Activated CD4-positive, alpha-beta memory T cell treated with anti-CD3 and anti-CD28 coated beads, Interleukin-2, amount 10 ng/mL, durations not matched to agents 7 days and 5 days (primary cell): Measurements from ENCODE around the gene SLC8B1. TPM values are rescaled to one million over a fixed set of nuclear protein-coding genes. Genes with fewer than 3 reads are reported as not detected.

Experiments used
- CTCF ChIA-PET: fragments of 350-600 bp; sonication (Branson Sonifier 250); formaldehyde crosslinking; loops from one replicate; lab custom pipeline; 2021; ENCODE audit warnings: antibody characterized with exemption, inconsistent platforms; lab: Charles Lee
- POLR2A ChIA-PET: fragments of 350-600 bp; sonication (Branson Sonifier 250); formaldehyde crosslinking; loops from one replicate; lab custom pipeline; 2021; ENCODE audit warnings: antibody characterized with exemption; lab: Charles Lee
- DNase-seq: peaks from one replicate; pipeline ENCODE4 v3.0.0-alpha.2; 2020
- H3K27ac Mint-ChIP-seq: one replicate; pipeline ENCODE4 v1.8.0; 2021; ENCODE audit warnings: mild to moderate bottlenecking, mixed read lengths
- H3K27me3 Mint-ChIP-seq: one replicate; pipeline ENCODE4 v1.8.0; 2021; ENCODE audit warnings: mixed read lengths
- H3K36me3 Mint-ChIP-seq: one replicate; pipeline ENCODE4 v1.8.0; 2021; ENCODE audit warnings: low read depth, mixed read lengths
- H3K4me1 Mint-ChIP-seq: one replicate; pipeline ENCODE4 v1.8.0; 2021; ENCODE audit warnings: mixed read lengths
- H3K4me3 Mint-ChIP-seq: one replicate; pipeline ENCODE4 v1.8.0; 2021; ENCODE audit warnings: mild to moderate bottlenecking, mixed read lengths
- H3K9me3 Mint-ChIP-seq: one replicate; pipeline ENCODE4 v1.8.0; 2021; ENCODE audit warnings: mixed read lengths
- total RNA-seq, 2 experiments: library from RNA; stranded (reverse); gene quantifications; one replicate each; pipeline ENCODE4 v1.2.3, GENCODE V29; 2021

The SLC8B1 gene
- total RNA-seq, 2 experiments from 2014 or later, result 20.2 to 20.8 TPM

DNA sequence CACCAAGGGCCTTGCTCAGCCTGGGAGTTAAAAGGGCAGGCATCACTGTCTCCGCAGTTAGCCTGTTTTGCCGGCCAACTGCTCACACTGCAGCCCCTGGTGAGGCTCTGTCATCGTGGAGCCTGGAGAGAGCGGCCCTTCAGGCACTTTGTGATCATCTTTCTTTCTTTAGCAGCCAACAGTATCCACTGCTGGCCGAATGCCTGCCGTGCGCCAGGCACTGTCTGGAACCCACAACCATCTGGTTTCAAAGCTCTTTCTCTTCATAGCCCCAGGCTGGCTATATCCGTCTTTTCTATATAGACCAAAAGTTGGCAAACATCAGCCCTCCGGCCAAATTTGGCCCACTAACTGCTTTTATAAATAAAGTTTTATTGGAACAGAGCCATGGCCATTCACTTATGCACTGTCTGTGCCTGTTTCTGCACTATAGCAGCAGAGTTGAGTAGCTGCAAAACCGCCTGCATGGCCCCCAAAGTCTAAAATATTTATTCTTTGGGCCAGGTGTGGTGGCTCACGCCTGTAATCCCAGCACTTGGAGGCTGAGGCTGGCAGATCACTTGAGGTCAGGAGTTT lies 29.5 kb downstream of the SLC8B1 start:
- Mint-ChIP-seq H3K27me3 (no peaks in the 10 kb centered on the region), H3K9me3 (no peaks in the 10 kb centered on the region), H3K4me1 (peaks cover 6% of the 10 kb centered on the region), H3K4me3 (no peak overlapping the region), H3K27ac (no peak overlapping the region), H3K36me3 (peaks cover 18% of the 10 kb centered on the region)
- CTCF ChIA-PET, result no interaction called here
- DNase-seq, result no peak
- POLR2A ChIA-PET, result no interaction called here

- Mint-ChIP-seq H3K36me3 (peaks cover 17% of the 10 kb centered on the region), H3K4me3 (no peak overlapping the region), H3K27ac (no peak overlapping the region), H3K4me1 (peaks cover 7% of the 10 kb centered on the region), H3K9me3 (no peaks in the 10 kb centered on the region), H3K27me3 (no peaks in the 10 kb centered on the region)
- DNase-seq, result no peak
- ChIA-PET CTCF (no interaction called here), POLR2A (no interaction called here)
Observed at GRCh38 chr12:113302886-113303640, 31.8 kb downstream of the SLC8B1 start.

DNA sequence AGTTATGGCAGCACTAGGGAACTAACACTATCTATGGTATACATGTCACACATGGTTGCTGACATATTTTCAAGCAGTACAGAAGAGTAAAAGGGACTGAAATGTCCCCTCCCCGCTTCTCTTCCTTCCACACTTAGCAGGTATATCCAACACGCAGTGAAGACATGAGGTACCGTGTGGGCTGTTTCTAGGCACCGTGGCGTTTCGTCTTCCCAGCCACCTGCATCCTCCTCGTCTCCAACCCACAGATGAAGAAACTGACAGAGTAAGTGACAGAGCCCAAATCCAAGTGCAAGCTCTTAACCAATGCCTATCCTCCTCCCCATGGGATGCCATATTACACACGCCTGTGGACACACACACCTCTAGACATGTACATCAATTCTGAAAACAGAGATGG lies 32.4 kb downstream of the SLC8B1 start:
- Mint-ChIP-seq H3K4me3 (no peak overlapping the region), H3K4me1 (peaks cover 7% of the 10 kb centered on the region), H3K9me3 (no peaks in the 10 kb centered on the region), H3K27me3 (no peaks in the 10 kb centered on the region), H3K27ac (no peak overlapping the region), H3K36me3 (peaks cover 17% of the 10 kb centered on the region)
- CTCF ChIA-PET, result no interaction called here
- POLR2A ChIA-PET, result interaction anchor here (0.9 kb wide), 1 partner anchor 80 kb away, joined by 3 read pairs; no protein-coding TSS in a partner anchor
- no peak for DNase-seq

- ChIA-PET CTCF (no interaction called here), POLR2A (interaction anchor here (0.9 kb wide), 1 partner anchor 79 kb away, joined by 3 read pairs; no protein-coding TSS in a partner anchor)
- Mint-ChIP-seq H3K36me3 (peaks cover 17% of the 10 kb centered on the region), H3K9me3 (no peaks in the 10 kb centered on the region), H3K4me3 (no peak overlapping the region), H3K27me3 (no peaks in the 10 kb centered on the region), H3K27ac (no peak overlapping the region), H3K4me1 (peaks cover 7% of the 10 kb centered on the region)
- DNase-seq, result no peak
Observed at GRCh38 chr12:113301811-113302210, 33.1 kb downstream of the SLC8B1 start.

GRCh38 chr12:113299619-113300237 lies 35.2 kb downstream of the SLC8B1 start:
- H3K27ac Mint-ChIP-seq, result no peak overlapping the region
- H3K4me3 Mint-ChIP-seq, result no peak overlapping the region
- POLR2A ChIA-PET, result no interaction called here
- H3K4me1 Mint-ChIP-seq, result peaks cover 7% of the 10 kb centered on the region
- H3K36me3 Mint-ChIP-seq, result peaks cover 11% of the 10 kb centered on the region
- H3K27me3 Mint-ChIP-seq, result no peaks in the 10 kb centered on the region
- no peaks in the 10 kb centered on the region for H3K9me3 Mint-ChIP-seq
- no peak for DNase-seq
- CTCF ChIA-PET, result no interaction called here

GRCh38 chr12:113298861-113299545 lies 35.9 kb downstream of the SLC8B1 start:
- H3K27ac Mint-ChIP-seq, result no peak overlapping the region
- peaks cover 10% of the 10 kb centered on the region for H3K36me3 Mint-ChIP-seq
- no peak for DNase-seq
- no peaks in the 10 kb centered on the region for H3K9me3 Mint-ChIP-seq
- H3K4me3 Mint-ChIP-seq, result no peak overlapping the region
- H3K27me3 Mint-ChIP-seq, result no peaks in the 10 kb centered on the region
- ChIA-PET CTCF (no interaction called here), POLR2A (no interaction called here)
- H3K4me1 Mint-ChIP-seq, result peaks cover 7% of the 10 kb centered on the region

DNA sequence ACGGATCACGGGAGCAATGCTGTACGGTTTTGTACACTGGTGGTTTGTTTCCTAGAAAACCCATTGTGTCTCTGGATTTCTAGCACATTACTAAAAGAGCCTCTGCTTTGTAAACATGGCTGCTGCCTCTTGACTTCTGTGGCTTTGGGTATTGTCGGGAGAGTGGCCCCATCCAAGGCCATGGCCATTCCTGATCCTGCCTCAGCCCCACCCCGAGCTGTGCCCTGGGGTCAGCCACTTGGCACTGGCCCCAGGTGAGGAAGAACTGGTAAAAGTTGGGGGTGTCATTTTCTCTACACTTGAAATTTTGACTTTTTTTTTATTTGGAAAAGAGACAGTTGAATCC lies 36.5 kb downstream of the SLC8B1 start:
- no peaks in the 10 kb centered on the region for H3K9me3 Mint-ChIP-seq
- H3K27ac Mint-ChIP-seq, result no peak overlapping the region
- no peak for DNase-seq
- ChIA-PET CTCF (no interaction called here), POLR2A (no interaction called here)
- no peak overlapping the region for H3K4me3 Mint-ChIP-seq
- no peaks in the 10 kb centered on the region for H3K27me3 Mint-ChIP-seq
- peaks cover 7% of the 10 kb centered on the region for H3K4me1 Mint-ChIP-seq
- peaks cover 10% of the 10 kb centered on the region for H3K36me3 Mint-ChIP-seq

GRCh38 chr12:113297621-113298471 lies 37.1 kb downstream of the SLC8B1 start:
- Mint-ChIP-seq H3K36me3 (peaks cover 8% of the 10 kb centered on the region), H3K27me3 (no peaks in the 10 kb centered on the region), H3K27ac (no peak overlapping the region), H3K4me1 (peaks cover 6% of the 10 kb centered on the region), H3K4me3 (no peak overlapping the region), H3K9me3 (no peaks in the 10 kb centered on the region)
- DNase-seq, result no peak
- ChIA-PET POLR2A (no interaction called here), CTCF (no interaction called here)

DNA sequence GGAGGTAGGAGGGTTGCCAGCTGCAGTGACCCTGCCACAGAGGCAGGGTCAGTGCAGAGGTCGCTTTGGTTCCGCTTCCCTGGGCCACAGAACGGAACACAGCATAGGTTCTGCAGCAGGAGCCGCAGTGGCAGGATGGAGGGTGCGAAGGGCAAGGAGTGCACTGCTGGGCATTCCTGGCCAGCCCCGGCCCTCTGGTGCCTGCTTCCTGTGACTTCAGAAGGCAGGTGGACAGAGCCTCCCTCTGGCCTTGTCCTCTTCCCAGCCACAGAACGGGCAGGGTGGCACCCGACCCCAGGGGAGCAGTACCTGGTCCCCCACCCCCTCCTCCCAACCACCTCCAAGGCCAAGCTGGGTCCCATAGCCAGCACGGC lies 37.7 kb downstream of the SLC8B1 start:
- Mint-ChIP-seq H3K27me3 (no peaks in the 10 kb centered on the region), H3K9me3 (no peaks in the 10 kb centered on the region), H3K27ac (no peak overlapping the region), H3K4me3 (no peak overlapping the region), H3K4me1 (peaks cover 2% of the 10 kb centered on the region), H3K36me3 (peaks cover 7% of the 10 kb centered on the region)
- ChIA-PET POLR2A (no interaction called here), CTCF (no interaction called here)
- no peak for DNase-seq

- ChIA-PET CTCF (no interaction called here), POLR2A (no interaction called here)
- peaks cover 2% of the 10 kb centered on the region for H3K4me1 Mint-ChIP-seq
- peaks cover 2% of the 10 kb centered on the region for H3K36me3 Mint-ChIP-seq
- DNase-seq, result no peak
- no peaks in the 10 kb centered on the region for H3K9me3 Mint-ChIP-seq
- H3K27ac Mint-ChIP-seq, result no peak overlapping the region
- H3K27me3 Mint-ChIP-seq, result no peaks in the 10 kb centered on the region
- no peak overlapping the region for H3K4me3 Mint-ChIP-seq
Observed at GRCh38 chr12:113296557-113297213, 38.2 kb downstream of the SLC8B1 start.

DNA sequence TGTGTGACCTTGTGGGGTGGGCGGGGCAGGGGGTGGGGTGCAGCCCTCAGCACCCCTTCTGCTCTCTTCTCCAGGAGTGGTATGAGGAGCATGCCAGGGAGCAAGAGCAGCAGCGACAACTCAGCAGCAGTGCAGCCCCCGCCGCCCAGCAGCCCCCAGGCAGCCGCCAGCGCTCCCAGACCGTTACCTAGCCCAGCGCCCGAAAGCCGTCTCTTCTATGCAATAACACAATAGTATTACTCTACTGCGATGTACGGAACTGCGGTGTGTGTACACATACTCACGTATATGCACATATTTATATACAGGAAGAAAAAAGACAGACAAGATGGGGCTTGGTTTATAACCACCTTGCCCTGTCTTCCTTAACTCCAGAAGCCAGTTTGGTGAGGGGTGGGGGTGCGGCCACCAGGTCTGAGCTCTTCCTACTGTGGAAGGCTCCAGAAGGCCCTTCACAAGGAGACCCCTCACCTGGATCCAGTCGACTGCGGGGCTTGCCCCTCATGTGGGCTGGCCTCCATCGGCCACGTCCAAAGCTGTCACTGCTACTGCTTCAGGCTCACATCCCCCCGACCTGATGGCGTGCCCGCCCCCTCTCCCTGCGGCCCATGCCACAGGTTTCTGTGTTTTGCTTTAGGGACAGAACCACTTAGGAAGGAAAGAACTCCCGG lies 38.9 kb downstream of the SLC8B1 start:
- Mint-ChIP-seq H3K27ac (no peak overlapping the region), H3K36me3 (peaks cover 3% of the 10 kb centered on the region), H3K9me3 (no peaks in the 10 kb centered on the region), H3K27me3 (no peaks in the 10 kb centered on the region), H3K4me1 (peaks cover 2% of the 10 kb centered on the region), H3K4me3 (no peak overlapping the region)
- POLR2A ChIA-PET, result interaction anchor here (0.7 kb wide), 1 partner anchor 134 kb away, joined by 3 read pairs; no protein-coding TSS in a partner anchor
- CTCF ChIA-PET, result no interaction called here
- no peak for DNase-seq

- no peak overlapping the region for H3K4me3 Mint-ChIP-seq
- H3K4me1 Mint-ChIP-seq, result no peaks in the 10 kb centered on the region
- POLR2A ChIA-PET, result no interaction called here
- DNase-seq, result no peak
- H3K27ac Mint-ChIP-seq, result no peak overlapping the region
- H3K27me3 Mint-ChIP-seq, result no peaks in the 10 kb centered on the region
- H3K36me3 Mint-ChIP-seq, result peaks cover 3% of the 10 kb centered on the region
- no peaks in the 10 kb centered on the region for H3K9me3 Mint-ChIP-seq
- CTCF ChIA-PET, result interaction anchor here (0.6 kb wide), 1 partner anchor 787 kb away, joined by 3 read pairs; no protein-coding TSS in a partner anchor
Observed at GRCh38 chr12:113293100-113293499, 41.8 kb downstream of the SLC8B1 start.
